Upper lobe of left lung (tissue), 4 donors: ENCODE data around the gene HBG2.

Source experiments
- POLR2A ChIP-seq, 4 donors: fragments of 450-650 bp; IDR thresholded peaks; one replicate each; pipeline ENCODE4 v1.5.1; 2016 to 2017; ENCODE audit warnings: antibody characterized with exemption in 4 of 4, mild to moderate bottlenecking in 2 of 4
- TF ChIP-seq, protein P1 (sequence below), 6 experiments: fragments of 450-650 bp in 4 of 6; fragments of 200-600 bp in 2 of 6; sonication (generic) in 2 of 6; IDR thresholded peaks; one replicate each; pipeline ENCODE4 v1.5.1; 2016 to 2019; ENCODE audit warnings: antibody characterized with exemption in 6 of 6

DNA sequence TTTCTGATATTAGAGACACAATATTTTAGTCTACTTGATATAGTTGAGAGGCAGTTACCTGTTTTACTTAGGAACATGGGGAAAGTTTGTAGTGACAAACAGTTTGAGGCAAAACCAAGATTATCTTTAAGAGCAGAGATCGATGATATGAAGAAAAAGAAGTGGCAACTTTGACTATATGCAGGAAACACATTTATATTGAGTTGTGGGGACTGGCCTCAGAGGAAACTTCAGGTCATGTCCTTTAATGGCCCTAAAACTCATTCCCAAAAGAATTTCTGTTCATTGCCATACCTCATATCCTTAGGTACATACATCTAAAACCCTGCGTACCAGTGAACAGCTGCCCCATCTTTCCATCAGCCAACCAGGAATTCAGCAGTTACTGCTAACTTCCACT lies 9.4 kb downstream of the HBG2 start:
- TF ChIP-seq POLR2A (IDR thresholded peaks at IDR 0.05) = no peak
- TF ChIP-seq, protein P1, sequence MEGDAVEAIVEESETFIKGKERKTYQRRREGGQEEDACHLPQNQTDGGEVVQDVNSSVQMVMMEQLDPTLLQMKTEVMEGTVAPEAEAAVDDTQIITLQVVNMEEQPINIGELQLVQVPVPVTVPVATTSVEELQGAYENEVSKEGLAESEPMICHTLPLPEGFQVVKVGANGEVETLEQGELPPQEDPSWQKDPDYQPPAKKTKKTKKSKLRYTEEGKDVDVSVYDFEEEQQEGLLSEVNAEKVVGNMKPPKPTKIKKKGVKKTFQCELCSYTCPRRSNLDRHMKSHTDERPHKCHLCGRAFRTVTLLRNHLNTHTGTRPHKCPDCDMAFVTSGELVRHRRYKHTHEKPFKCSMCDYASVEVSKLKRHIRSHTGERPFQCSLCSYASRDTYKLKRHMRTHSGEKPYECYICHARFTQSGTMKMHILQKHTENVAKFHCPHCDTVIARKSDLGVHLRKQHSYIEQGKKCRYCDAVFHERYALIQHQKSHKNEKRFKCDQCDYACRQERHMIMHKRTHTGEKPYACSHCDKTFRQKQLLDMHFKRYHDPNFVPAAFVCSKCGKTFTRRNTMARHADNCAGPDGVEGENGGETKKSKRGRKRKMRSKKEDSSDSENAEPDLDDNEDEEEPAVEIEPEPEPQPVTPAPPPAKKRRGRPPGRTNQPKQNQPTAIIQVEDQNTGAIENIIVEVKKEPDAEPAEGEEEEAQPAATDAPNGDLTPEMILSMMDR (IDR thresholded peaks at IDR 0.05) = no peak
